ENCODE measurements around the gene TMC4. TPM values are rescaled to one million over a fixed set of nuclear protein-coding genes. Genes with fewer than 3 reads are reported as not detected.

Gene TMC4
- polyA plus RNA-seq, 4 donors = 27.1 to 48.0 (median 36.6) TPM

DNA sequence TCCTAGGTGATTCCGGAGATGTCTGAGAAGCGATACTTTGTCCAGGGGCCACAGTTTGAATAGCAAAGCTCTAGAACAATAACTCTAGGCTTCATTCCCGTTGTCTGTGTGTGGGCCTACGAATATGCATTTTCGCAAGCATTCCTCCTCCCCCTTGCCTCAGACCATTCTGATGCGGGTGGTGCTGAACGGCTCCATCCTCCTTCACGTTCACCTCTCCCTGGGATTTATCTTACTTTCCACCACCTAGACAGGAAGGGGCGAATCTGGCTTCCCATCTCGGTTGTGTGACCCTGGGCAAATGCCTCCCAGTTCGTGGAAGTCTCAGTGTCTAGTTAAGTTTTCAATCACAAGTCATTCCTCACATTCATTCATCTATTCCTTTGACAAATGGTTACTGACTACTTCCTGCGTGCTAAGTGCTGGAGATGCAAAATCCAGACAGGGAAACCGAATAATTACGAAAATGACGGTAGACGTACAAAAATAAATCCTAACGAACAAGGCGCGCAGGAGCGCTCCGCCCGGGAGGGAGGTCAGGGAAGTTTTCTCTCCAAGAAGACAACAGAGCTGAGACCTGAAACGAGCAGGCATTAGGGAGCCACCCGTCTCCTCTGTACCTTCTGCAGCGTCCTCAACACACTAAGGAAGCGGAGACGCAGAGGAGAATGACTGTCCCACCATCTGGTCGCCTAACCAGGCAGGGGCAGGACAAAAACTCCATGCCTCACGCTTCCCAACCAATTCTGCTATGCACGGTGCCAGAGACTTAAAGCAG, 36.7 kb downstream of the TMC4 start:
- no peak for DNase-seq (ENCODE audit: low read depth in 4 of 4, low spot score in 2 of 4)

DNA sequence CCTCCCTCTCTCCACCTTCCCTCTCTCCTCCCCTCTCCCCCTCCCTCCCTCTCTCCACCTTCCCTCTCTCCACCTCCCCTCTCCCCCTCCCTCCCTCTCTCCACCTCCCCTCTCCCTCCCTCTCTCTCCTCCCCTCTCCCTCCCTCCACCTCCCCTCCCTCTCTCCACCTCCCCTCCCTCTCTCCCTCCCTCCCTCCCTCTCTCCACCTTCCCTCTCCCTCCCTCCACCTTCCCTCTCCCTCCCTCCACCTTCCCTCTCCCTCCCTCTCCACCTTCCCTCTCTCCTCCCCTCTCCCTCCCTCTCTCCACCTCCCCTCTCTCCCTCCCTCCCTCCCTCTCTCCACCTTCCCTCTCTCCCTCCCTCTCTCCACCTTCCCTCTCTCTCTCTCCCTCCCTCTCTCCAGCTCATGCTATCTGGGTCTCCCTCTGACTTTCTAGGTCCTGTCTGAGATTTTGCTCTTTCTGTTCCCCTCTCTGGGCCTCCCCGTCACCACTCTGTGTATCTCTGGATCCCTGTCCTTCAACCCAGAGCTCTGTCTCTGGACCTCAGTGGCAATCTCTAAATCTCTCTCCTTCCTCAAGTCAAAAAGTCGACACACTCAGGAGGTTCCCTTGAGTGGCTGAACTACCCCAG, 38.9 kb downstream of the TMC4 start:
- DNase-seq (ENCODE audit: low read depth in 4 of 4, low spot score in 2 of 4) = no peak

DNA sequence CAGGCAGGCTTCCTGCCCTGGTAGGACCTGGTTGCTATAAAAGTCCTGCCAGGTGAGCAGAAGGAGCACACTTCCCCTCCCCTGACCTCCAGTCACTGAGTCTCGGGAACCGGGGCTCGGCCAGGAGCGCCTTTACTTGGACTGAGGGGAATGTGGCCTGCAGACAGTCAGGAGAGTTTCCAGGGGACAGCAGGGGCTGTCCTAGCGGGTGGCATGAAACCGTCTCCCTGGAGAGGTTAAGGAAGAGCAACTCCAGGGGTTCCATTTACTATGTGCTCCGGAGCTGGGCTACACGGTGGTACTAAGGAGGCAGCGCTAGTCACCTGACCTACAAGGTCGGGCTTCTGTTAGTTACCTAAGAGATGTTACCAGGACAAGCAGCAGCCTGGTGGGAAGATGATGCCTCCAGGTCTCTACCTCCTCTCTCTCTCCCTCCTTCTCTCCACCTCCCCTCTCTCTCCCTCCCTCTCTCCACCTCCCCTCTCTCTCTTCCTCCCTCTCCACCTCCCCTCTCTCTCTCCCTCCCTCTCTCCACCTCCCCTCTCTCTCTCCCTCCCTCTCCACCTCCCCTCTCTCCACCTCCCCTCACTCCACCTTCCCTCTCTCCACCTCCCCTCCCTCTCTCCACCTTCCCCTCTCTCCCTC, 39.5 kb downstream of the TMC4 start:
- DNase-seq (ENCODE audit: low read depth in 4 of 4, low spot score in 2 of 4) = no peak

DNA sequence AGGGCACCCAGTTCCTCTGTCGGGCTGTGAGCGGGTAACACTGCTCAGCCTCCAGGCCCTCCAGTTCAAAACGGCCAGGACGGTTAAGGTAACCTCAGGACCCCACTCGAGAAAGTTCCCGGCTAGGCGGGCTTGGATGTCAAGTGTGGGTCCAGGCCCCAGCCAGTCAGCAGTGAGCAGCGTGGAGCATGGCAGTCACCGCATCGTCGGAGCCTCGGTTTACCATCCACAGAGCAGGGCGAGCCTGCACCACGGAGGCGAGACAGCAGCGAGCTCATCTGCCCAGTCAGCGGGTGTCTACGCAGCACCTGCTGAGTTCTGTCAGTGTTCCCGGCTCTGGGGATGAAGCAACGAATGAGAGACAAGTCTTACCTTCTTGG, 43.4 kb downstream of the TMC4 start:
- no peak for DNase-seq (ENCODE audit: low read depth in 4 of 4, low spot score in 2 of 4)

DNA sequence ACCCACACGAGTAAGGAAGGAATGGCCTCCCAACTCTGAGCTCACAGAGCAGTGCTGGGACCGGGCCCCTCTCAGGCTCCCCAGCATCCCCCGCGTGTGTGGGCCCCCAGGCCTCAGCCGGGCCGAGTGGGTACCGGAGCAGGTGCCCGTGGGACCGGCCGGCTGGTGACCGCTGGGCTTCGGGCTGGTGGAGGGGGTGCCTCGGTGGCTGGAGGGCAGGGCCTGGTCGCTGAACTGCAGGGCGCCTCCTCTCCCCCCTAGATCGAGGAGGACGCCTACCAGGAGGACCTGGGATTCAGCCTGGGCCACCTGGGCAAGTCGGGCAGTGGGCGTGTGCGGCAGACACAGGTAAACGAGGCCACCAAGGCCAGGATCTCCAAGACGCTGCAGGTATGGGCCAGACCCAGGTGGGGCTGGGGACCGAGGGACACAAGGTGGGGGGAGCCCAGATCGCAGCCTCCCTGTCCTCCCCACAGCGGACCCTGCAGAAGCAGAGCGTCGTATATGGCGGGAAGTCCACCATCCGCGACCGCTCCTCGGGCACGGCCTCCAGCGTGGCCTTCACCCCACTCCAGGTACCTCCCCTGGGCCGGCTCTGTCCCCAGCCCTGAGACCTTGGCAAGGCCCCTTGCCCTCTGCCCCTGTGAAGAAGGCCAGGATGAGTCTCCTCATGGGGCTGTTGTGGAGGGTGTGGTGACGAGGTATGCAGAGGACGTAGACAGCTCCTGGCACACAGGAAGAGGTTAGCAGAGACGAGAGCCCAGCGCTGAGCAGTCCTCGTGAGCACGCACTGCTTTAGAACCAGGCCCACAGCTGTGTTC, 44.0 kb downstream of the TMC4 start:
- no peak for DNase-seq (ENCODE audit: low read depth in 4 of 4, low spot score in 2 of 4)

DNA sequence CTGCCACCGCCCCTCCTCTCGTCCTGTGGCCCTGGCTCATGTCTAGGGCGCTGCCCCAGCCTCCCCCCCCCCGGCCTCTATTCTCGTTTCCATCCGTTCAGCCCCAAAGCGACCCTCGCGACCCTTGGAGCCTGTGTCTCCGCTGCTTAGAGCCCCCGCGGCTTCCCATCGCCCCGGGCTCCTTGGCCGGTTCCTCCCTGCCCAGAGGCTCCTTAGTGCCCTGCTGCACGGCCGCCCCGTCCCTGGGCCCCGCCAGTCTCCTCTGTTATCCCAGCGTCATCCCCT, 44.6 kb downstream of the TMC4 start:
- DNase-seq (ENCODE audit: low read depth in 4 of 4, low spot score in 2 of 4) = no peak

DNA sequence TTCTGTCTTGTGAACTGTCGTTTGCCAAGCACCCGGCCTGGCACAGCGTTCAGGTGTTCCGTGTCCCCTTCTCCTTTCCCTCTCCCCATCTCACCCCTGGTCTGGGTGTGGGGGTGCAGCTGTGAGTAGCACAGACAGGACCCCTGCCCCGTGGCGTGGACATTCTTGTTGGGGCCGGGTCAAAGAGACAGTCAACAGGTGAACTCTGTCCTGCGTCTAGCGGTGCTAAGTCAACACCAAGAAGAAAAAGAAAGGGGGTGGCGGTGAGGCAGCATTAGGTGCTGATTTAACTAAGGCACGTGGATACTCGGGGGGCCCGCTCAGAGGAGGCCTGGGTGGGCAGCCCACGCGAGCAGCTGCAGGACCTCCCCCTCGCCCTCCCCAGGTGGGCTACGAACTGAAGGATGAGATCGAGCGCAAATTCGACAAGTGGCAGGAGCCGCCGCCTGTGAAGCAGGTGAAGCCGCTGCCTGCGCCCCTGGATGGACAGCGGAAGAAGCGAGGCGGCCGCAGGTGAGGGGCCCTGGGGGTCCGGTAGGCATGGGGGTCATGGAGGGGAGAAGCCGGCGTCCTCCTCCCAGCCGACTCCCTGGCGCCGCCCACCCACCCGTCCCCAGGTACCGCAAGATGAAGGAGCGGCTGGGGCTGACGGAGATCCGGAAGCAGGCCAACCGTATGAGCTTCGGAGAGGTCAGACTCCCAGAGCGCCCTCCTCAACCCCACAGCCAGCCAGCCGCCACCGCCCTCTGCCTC, 45.1 kb downstream of the TMC4 start:
- DNase-seq (ENCODE audit: low read depth in 4 of 4, low spot score in 2 of 4) = no peak

DNA sequence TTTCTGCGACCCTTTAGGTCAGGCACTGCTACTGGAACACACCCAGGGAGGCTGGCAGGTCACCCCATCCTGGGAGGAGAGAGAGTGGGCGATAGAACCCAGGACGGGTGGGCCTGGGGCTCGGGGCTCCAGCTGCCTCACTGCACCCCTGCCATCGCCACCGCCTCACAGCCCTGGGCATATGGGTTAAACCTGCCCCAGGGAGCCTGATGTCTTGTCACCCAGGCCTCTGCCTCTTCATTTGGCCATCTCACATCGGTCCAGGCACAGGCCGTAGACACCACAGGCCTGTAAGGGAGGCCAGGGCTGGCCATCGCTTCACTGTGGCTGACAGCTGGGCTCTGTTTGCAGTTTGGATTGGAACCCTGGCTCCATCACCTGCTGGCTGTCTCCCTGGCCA, 47.2 kb downstream of the TMC4 start:
- no peak for DNase-seq (ENCODE audit: low read depth in 4 of 4, low spot score in 2 of 4)

DNA sequence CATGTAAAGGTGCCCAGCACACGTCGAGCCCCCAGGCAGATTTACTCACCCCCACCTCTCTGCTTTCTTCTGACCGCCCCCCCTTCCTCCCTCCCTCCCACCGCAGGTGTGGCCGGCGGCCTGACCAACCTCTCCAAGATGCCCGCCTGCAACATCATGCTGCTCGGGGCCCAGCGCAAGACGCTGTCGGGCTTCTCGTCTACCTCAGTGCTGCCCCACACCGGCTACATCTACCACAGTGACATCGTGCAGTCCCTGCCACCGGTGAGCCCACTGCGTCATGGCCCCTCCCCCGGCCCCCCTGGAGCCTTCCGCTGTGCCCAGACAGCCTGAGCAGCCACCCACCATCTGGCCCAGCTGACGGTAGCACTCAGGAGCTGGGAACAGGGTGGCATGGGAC, 48.6 kb downstream of the TMC4 start:
- no peak for DNase-seq (ENCODE audit: low read depth in 4 of 4, low spot score in 2 of 4)

- DNase-seq (ENCODE audit: low read depth in 4 of 4, low spot score in 2 of 4) = no peak
Observed at GRCh38 chr19:54123682-54124081, 49.3 kb downstream of the TMC4 start.

GRCh38 chr19:54121259-54121658, 51.7 kb downstream of the TMC4 start:
- no peak for DNase-seq (ENCODE audit: low read depth in 4 of 4, low spot score in 2 of 4)

DNA sequence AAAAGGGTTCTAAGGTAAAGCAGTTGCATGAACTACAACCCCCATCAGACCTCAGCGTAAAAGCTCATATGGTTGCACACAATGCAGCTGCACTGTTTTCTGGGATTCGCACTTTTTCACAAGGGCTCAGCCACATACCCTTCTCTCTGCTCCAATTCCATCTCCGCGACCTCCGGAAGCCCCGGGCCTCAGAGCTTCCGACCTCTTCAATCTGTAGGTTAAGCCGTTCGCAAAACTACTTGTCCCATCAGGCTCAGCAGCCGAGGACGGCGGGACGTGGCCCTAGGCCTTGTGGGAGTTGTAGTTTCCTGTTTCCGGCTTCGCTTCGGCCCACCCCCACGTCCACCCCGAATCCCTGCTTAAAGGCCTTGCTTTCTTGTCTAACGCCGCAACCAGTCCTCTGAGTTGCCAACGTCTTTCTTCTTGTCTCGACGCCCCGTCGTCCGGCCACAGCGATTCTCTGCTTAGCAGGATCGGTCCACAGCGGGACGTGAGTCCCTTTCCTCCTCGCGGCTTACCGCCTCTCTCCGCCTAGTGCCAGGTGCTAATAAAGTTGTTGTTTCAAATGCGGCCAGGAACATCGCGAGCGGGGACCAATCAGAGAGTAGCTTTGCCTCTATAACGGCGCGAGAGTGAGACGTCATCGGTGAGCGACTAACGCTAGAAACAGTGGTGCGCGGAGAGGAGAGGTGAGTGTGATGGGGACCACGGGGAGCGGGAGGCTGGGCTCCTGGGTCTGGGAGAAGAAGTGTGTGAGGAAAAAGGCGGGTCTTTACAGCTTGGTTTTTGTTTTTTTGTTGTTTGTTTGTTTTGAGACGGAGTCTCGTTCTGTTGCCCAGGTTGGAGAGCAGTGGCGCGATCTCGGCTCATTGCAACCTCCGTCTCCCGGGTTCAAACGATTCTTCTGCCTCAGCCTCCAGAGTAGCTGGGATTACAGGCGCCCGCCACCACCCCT, 57.6 kb downstream of the TMC4 start, which contains the start of the genes PRPF31 and TFPT:
Gene PRPF31 (plus strand): TSS at position 646 of the 955 bp plus-strand sequence. CDS start 2,525 bp downstream, outside the sequence.
Gene TFPT (minus strand): TSS at position 549 of the 955 bp plus-strand sequence. CDS start 388 bp downstream, at position 161.
- DNase-seq (ENCODE audit: low read depth in 4 of 4, low spot score in 2 of 4) = peak; percentile 98 to 100 (median 98)

- no peak for DNase-seq (ENCODE audit: low read depth in 4 of 4, low spot score in 2 of 4)
Observed at GRCh38 chr19:54114340-54115108, 58.4 kb downstream of the TMC4 start.

Other genes starting within 250 kb of the TMC4 start
- under 1 TPM; 0.16 to 0.62 (median 0.35) TPM for gene CACNG8, start 210.2 kb downstream of the TMC4 start, polyA plus RNA-seq (ENCODE audit: insufficient read length in 4 of 4)
- 1 to 10 TPM in 2 of 4 donors, under 1 TPM in 2; 0.79 to 1.4 (median 1.1) TPM for gene CACNG6, start 181.5 kb downstream of the TMC4 start, polyA plus RNA-seq (ENCODE audit: insufficient read length in 4 of 4)
- gene VSTM1, start 109.3 kb downstream of the TMC4 start, polyA plus RNA-seq (ENCODE audit: insufficient read length in 4 of 4) = under 1 TPM in 3 of 4 donors, not detected in 1; 0.22 to 0.34 (median 0.27) TPM
- gene TARM1, start 91.8 kb downstream of the TMC4 start, polyA plus RNA-seq (ENCODE audit: insufficient read length in 4 of 4) = under 1 TPM in 2 of 4 donors, not detected in 2; 0.22 to 0.33 TPM
- gene OSCAR, start 72.4 kb downstream of the TMC4 start, polyA plus RNA-seq (ENCODE audit: insufficient read length in 4 of 4) = under 1 TPM; 0.30 to 0.47 (median 0.36) TPM
- gene NDUFA3, start 70.3 kb downstream of the TMC4 start, polyA plus RNA-seq (ENCODE audit: insufficient read length in 4 of 4) = 100 to 1,000 TPM in 3 of 4 donors, 10 to 100 TPM in 1; 87.1 to 188 (median 133) TPM
- 10 to 100 TPM; 13.1 to 23.6 (median 20.1) TPM for gene TFPT, start 57.5 kb downstream of the TMC4 start, polyA plus RNA-seq (ENCODE audit: insufficient read length in 4 of 4)
- gene PRPF31, start 57.4 kb downstream of the TMC4 start, polyA plus RNA-seq (ENCODE audit: insufficient read length in 4 of 4) = 10 to 100 TPM; 69.5 to 75.8 (median 71.8) TPM
- gene CNOT3, start 35.4 kb downstream of the TMC4 start, polyA plus RNA-seq (ENCODE audit: insufficient read length in 4 of 4) = 10 to 100 TPM; 66.6 to 74.0 (median 69.4) TPM
- 10 to 100 TPM in 1 of 4 donors, 1 to 10 TPM in 3; 7.8 to 11.1 (median 9.7) TPM for gene LENG1, start 13.4 kb downstream of the TMC4 start, polyA plus RNA-seq (ENCODE audit: insufficient read length in 4 of 4)
- gene MBOAT7, start 16.4 kb upstream of the TMC4 start, polyA plus RNA-seq (ENCODE audit: insufficient read length in 4 of 4) = 10 to 100 TPM; 48.8 to 93.3 (median 80.8) TPM
- 10 to 100 TPM; 47.0 to 72.4 (median 58.4) TPM for gene TSEN34, start 18.1 kb upstream of the TMC4 start, polyA plus RNA-seq (ENCODE audit: insufficient read length in 4 of 4)
- gene RPS9, start 27.7 kb upstream of the TMC4 start, polyA plus RNA-seq (ENCODE audit: insufficient read length in 4 of 4) = 1,000 to 10,000 TPM; 1,470 to 2,055 (median 1,604) TPM
- 1 to 10 TPM in 3 of 4 donors, under 1 TPM in 1; 0.47 to 2.2 (median 1.3) TPM for gene LILRB3, start 49.8 kb upstream of the TMC4 start, polyA plus RNA-seq (ENCODE audit: insufficient read length in 4 of 4)
- under 1 TPM; 0.38 to 0.92 (median 0.65) TPM for gene LILRA6, start 69.6 kb upstream of the TMC4 start, polyA plus RNA-seq (ENCODE audit: insufficient read length in 4 of 4)
- 1 to 10 TPM; 2.1 to 2.8 (median 2.3) TPM for gene LILRB5, start 84.1 kb upstream of the TMC4 start, polyA plus RNA-seq (ENCODE audit: insufficient read length in 4 of 4)
- 1 to 10 TPM in 3 of 4 donors, under 1 TPM in 1; 0.88 to 1.8 (median 1.5) TPM for gene LILRB2, start 108.0 kb upstream of the TMC4 start, polyA plus RNA-seq (ENCODE audit: insufficient read length in 4 of 4)
- 1 to 10 TPM in 1 of 4 donors, under 1 TPM in 3; 0.24 to 1.2 (median 0.49) TPM for gene LILRA5, start 140.0 kb upstream of the TMC4 start, polyA plus RNA-seq (ENCODE audit: insufficient read length in 4 of 4)
- gene LILRA4, start 166.0 kb upstream of the TMC4 start, polyA plus RNA-seq (ENCODE audit: insufficient read length in 4 of 4) = under 1 TPM in 2 of 4 donors, not detected in 2; 0.16 to 0.17 TPM
- 1 to 10 TPM; 3.4 to 5.6 (median 4.0) TPM for gene LAIR1, start 191.8 kb upstream of the TMC4 start, polyA plus RNA-seq (ENCODE audit: insufficient read length in 4 of 4)
- gene TTYH1, start 242.3 kb upstream of the TMC4 start, polyA plus RNA-seq (ENCODE audit: insufficient read length in 4 of 4) = 10 to 100 TPM in 3 of 4 donors, 1 to 10 TPM in 1; 5.6 to 14.1 (median 10.6) TPM